Measurements from ENCODE around the gene CXCR3.
"Not testable (repeated sequence)": the region's sequence is repeated elsewhere in the genome, so short reads cannot be mapped to it uniquely, and the experiment has no call there.

Gene CXCR3

GRCh38 chrX:71609095-71609750 is 9.1 kb downstream of the CXCR3 start:
- no peak for DNase-seq (ENCODE audit: low read depth)

DNA sequence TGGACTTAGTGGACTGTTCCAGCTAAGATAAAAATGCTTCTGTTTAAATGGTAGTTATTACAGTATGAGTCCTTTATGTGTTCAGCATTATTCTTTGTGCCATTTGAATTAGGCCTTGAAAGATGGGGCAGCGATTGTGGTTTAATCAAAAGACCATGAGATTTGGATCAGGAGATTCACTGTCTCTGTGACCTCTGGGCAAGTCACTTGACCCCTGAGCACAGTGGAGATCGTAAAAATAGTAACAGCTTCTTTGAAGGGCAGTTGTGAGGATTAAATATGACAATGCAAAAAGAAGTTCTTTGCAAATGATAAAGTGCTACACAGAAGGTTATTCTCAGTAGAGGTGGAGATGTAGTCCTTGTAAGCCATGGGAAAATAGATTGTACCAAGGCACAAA is 10.8 kb downstream of the CXCR3 start:
- no peak for DNase-seq (ENCODE audit: low read depth)

GRCh38 chrX:71606536-71607216 is 11.6 kb downstream of the CXCR3 start:
- no peak for DNase-seq (ENCODE audit: low read depth)

- DNase-seq (ENCODE audit: low read depth): no peak
Measured at GRCh38 chrX:71604796-71605568, 13.3 kb downstream of the CXCR3 start.

GRCh38 chrX:71604141-71604540 is 14.2 kb downstream of the CXCR3 start:
- DNase-seq (ENCODE audit: low read depth): no peak

- DNase-seq (ENCODE audit: low read depth): no peak
Measured at GRCh38 chrX:71603618-71604017, 14.7 kb downstream of the CXCR3 start.

GRCh38 chrX:71599965-71600364 is 18.3 kb downstream of the CXCR3 start:
- DNase-seq (ENCODE audit: low read depth): no peak

DNA sequence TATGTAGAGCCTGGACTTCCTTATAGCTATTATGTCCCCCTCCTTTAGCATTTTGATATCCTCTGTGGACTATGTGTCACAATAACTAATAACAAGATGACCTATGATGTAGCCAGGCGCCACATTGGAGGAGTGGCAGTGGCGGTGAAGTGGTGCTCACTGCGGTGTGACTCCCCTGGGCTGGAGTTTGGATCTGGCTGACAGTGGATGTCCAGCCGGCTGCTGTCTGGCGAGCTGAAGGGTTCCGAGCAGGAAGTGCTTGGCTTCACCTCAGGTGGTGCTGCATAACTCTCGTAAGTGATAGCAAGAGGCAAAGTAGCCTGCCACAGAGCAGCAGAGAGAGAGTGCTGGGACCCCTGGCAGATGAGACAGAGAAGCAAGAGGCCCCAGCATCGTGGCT is 25.1 kb downstream of the CXCR3 start:
- DNase-seq (ENCODE audit: low read depth): not testable (repeated sequence)

GRCh38 chrX:71586929-71587328 is 31.4 kb downstream of the CXCR3 start:
- no peak for DNase-seq (ENCODE audit: low read depth)

- no peak for DNase-seq (ENCODE audit: low read depth)
Measured at GRCh38 chrX:71581210-71581609, 37.1 kb downstream of the CXCR3 start.

DNA sequence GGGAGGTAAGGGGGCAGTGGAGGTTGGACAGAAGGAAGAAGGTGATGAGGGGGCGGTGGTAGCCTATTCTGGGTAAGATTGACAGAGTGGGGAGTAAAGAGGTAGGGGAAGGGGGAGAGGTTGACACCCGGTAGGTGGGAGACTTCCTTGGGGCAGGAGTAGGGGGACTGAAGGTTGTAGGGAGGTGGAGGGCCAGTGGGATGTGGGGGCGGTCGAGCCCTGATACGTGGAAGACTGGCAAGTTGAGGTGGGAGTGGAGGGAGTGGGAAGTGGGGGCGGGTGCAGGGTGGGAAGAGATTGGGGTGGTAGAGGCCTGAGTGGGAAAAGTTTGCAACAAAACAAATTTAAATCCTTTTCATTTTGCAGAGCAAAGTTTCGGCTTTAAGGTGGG is 38.3 kb downstream of the CXCR3 start:
- DNase-seq (ENCODE audit: low read depth): no peak

- no peak for DNase-seq (ENCODE audit: low read depth)
Measured at GRCh38 chrX:71579136-71579989, 38.9 kb downstream of the CXCR3 start.

DNA sequence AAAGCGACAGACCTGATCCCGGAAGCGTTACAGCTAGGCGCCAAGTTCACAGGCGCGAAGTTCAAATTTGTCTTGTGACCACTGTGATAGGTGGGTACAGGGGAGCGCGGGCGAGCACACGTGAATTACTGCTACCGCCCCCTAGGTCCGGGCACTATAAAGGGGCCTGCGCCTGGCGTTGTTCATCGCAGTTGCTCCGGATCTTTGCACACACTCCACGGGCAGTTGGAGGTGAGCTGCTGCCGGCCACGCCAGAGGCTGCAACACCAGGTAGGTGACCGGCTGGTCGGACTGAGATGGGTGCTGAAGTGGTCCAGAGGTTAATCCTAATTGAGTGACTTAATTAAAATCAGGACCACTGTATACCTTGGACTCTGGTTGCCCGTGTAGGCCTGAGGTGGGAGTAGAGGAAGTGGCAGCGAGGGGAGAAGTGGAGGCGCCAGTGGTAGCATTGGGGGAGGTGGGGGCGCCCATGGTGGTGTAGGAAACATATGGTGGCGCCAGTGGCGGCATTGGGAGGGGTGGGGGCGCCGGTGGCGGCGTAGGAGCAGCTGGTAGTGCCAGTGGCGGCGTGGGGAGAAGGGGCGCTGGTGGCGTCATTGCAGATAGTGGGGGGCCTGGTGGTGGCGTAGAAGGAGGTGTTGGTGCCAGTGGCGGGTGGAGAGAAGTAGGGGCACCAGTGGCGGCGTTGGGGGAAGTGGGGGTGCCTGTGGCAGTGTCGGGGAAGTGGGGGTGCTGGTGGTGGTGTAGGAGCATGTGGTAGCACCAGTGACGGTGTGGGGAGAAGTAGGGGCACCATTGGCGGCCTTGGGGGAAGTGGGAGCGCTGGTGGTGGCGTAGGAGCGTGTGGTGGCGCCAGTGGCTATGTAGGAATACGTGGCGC is 39.8 kb downstream of the CXCR3 start, which contains the start of gene GCNA:
TSS of gene GCNA (plus strand) at position 185 of the 883 bp plus-strand sequence. CDS start 2,385 bp downstream, outside the sequence.
- no peak for DNase-seq (ENCODE audit: low read depth)

DNA sequence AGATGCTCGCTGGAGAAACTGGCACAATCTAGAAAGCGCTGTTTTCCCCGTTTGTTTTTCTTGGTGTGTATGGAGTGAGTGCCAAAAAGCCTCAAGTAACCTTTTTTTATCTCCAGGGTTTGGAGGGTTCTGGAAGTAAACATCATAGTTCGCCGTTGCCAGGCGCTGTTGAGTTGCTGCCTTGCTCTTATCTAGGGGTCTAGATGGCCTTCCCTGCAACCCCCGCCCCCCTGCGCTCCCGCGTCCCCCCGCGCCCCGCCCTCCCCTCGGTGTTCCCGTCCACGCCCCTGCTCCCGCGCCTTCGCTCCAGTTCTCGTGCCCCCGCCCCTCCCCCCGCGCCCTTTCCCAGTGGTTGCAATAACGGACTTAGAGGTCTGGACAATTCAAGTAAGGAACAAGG is 40.6 kb downstream of the CXCR3 start:
- DNase-seq (ENCODE audit: low read depth): no peak

GRCh38 chrX:71573590-71573989 is 44.7 kb downstream of the CXCR3 start:
- DNase-seq (ENCODE audit: low read depth): no peak

DNA sequence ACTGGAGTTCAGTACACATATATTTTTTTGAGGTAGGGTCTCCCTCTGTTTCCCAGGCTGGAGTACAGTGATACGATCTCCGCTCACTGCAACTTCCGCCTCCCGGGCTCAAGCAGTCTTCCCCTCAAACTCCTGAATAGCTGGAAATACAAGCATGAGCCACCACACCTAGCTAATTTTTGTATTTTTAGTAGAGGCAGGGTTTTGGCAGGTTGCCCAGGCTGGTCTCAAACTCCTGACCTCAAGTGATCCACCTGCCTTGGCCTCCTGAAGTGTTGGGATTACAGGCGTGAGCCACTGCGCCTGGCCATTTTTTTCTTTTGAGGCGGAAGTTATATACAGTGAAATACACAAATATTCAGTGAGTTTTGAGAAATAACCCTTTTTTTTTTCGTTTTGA is 46.9 kb downstream of the CXCR3 start:
- DNase-seq (ENCODE audit: low read depth): not testable (repeated sequence)
